ENCODE measurements around the gene KLHDC10. TPM values are rescaled to one million over a fixed set of nuclear protein-coding genes. Genes with fewer than 3 reads are reported as not detected.

The KLHDC10 gene
- total RNA-seq, 1 donor from 2014 or later = 35.3 TPM

DNA sequence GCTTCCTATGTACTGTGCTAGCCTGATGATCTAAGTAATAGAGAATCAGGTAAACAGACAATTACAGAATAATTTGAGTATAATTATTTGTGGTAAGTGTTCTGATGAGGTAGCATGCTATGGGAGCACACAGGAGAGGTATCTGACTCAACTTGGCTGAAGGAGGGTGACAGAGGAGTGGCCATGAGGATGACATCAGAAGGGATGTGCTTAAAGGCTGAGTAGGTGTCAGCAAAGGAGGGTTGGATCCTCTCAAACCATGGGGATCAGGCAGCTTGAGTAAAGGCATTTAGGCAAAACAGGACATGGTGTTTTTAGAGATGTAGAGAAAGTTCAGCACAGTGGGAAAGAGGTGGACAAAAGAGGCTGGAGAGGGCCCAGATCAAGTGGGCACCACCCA is 29.0 kb downstream of the KLHDC10 start:
- Mint-ChIP-seq H3K9me3 (ENCODE audit: unreplicated experiment) (no peaks in the 10 kb centered on the region), H3K27ac (ENCODE audit: unreplicated experiment) (no peak overlapping the region), H3K36me3 (ENCODE audit: unreplicated experiment) (peaks cover 12% of the 10 kb centered on the region), H3K4me1 (ENCODE audit: unreplicated experiment) (no peaks in the 10 kb centered on the region), H3K27me3 (ENCODE audit: unreplicated experiment) (no peaks in the 10 kb centered on the region), H3K4me3 (ENCODE audit: unreplicated experiment) (no peak overlapping the region)
- DNase-seq (ENCODE audit: extremely low spot score, unreplicated experiment) = no peak
- TF ChIP-seq, protein P1, sequence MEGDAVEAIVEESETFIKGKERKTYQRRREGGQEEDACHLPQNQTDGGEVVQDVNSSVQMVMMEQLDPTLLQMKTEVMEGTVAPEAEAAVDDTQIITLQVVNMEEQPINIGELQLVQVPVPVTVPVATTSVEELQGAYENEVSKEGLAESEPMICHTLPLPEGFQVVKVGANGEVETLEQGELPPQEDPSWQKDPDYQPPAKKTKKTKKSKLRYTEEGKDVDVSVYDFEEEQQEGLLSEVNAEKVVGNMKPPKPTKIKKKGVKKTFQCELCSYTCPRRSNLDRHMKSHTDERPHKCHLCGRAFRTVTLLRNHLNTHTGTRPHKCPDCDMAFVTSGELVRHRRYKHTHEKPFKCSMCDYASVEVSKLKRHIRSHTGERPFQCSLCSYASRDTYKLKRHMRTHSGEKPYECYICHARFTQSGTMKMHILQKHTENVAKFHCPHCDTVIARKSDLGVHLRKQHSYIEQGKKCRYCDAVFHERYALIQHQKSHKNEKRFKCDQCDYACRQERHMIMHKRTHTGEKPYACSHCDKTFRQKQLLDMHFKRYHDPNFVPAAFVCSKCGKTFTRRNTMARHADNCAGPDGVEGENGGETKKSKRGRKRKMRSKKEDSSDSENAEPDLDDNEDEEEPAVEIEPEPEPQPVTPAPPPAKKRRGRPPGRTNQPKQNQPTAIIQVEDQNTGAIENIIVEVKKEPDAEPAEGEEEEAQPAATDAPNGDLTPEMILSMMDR (IDR thresholded peaks at IDR 0.05) = no peak

DNA sequence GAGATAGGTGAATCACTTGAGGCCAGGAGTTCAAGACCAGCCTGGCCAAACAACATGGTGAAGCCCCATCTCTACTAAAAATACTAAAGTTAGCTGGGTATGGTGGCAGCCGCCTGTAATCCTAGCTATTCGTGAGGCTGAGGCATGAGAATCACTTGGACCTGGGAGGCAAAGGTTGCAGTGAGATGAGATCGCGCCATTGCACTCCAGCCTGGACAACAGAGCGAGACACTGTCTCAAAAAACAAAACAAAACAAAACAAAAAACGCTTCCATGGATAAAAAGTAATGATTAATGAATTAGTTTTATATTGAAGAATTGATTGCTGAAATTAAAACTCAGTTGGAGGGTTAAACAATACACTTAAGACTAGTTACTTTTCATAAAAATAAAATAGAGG is 32.3 kb downstream of the KLHDC10 start:
- Mint-ChIP-seq H3K27ac (ENCODE audit: unreplicated experiment) (no peak overlapping the region), H3K27me3 (ENCODE audit: unreplicated experiment) (no peaks in the 10 kb centered on the region), H3K36me3 (ENCODE audit: unreplicated experiment) (peaks cover 12% of the 10 kb centered on the region), H3K4me1 (ENCODE audit: unreplicated experiment) (no peaks in the 10 kb centered on the region), H3K9me3 (ENCODE audit: unreplicated experiment) (no peaks in the 10 kb centered on the region), H3K4me3 (ENCODE audit: unreplicated experiment) (no peak overlapping the region)
- DNase-seq (ENCODE audit: extremely low spot score, unreplicated experiment) = no peak
- TF ChIP-seq, protein P1 (IDR thresholded peaks at IDR 0.05) = no peak

DNA sequence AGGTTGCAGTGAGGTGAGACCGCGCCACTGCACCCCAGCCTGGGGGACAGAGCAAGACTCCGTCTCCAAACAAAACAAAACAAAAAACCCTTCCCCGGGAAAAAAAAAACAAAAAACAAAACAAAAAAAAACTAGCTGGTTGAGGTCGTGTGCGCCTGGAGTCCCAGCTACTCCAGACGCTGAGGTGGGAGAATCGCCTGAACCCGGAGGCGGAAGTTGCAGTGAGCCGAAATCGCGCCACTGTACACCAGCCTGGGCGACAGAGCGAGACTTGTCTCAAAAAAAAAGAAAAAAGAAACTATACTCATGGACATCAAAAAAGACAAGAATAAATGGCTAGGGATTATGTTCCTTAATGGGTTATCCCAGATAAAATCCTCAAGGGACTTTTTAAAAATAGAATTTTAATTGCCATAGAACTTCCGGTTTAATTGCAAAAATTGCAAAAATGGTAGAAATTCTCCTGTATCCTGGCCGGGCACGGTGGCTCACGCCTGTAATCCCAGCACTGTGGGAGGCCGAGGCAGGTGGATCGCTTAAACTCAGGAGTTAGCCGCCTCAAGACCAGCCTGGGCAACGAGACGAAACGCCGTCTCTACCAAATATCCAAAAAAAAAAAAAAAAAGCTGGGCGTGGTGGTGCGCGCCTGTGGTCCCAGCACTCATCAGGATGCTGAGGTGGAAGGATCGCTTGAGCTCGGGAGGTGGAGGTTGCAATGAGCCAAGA is 37.8 kb downstream of the KLHDC10 start:
- no peaks in the 10 kb centered on the region for H3K27me3 Mint-ChIP-seq (ENCODE audit: unreplicated experiment)
- peaks cover 14% of the 10 kb centered on the region for H3K36me3 Mint-ChIP-seq (ENCODE audit: unreplicated experiment)

DNA sequence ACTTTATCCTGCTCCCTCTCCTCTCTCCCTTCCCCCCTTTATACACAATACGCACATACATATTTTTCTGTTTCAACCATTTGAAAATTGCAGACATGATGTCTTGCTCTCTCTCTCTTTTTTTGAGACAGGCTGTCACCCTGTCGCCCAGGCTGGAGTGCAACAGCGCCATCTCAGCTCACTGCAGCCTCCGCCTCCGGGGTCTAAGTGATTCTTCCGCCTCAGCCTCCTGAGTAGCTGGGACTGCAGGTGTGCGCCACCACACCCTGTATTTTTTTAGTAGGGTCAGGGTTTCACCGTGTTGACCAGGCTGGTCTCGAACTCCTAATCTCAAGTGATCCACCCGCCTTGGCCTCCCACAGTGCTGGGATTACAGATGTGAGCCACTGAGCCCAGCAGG is 38.5 kb downstream of the KLHDC10 start:
- Mint-ChIP-seq H3K36me3 (ENCODE audit: unreplicated experiment) (peaks cover 14% of the 10 kb centered on the region), H3K4me3 (ENCODE audit: unreplicated experiment) (no peak overlapping the region), H3K27ac (ENCODE audit: unreplicated experiment) (no peak overlapping the region), H3K4me1 (ENCODE audit: unreplicated experiment) (no peaks in the 10 kb centered on the region), H3K9me3 (ENCODE audit: unreplicated experiment) (peaks cover 6% of the 10 kb centered on the region), H3K27me3 (ENCODE audit: unreplicated experiment) (no peaks in the 10 kb centered on the region)
- no peak for DNase-seq (ENCODE audit: extremely low spot score, unreplicated experiment)
- TF ChIP-seq, protein P1 (IDR thresholded peaks at IDR 0.05) = no peak

More for the DNA sequence above, 37.8 kb downstream of the KLHDC10 start:
- Mint-ChIP-seq H3K4me3 (ENCODE audit: unreplicated experiment) (no peak overlapping the region), H3K4me1 (ENCODE audit: unreplicated experiment) (no peaks in the 10 kb centered on the region), H3K27ac (ENCODE audit: unreplicated experiment) (no peak overlapping the region), H3K9me3 (ENCODE audit: unreplicated experiment) (peaks cover 6% of the 10 kb centered on the region)
- TF ChIP-seq, protein P1 (IDR thresholded peaks at IDR 0.05) = no peak
- DNase-seq (ENCODE audit: extremely low spot score, unreplicated experiment) = no peak

DNA sequence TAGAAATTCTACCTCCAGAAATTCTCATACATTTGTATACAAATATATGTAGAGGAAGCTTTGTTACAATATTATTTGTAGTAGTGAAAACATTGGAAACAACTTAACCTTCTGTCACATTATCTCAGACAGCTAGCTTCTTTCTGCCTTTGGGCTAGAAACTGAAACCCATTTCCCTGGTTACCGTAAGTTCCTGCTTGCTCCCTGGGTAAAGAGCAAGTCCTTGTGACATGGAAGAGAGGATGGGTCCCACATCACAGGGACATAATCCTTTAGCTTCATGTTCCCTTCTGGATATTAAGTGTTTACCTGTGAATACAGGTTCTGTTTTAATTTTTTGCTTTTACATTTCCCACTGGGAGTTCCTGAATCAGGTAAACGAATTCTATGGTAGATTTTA is 41.8 kb downstream of the KLHDC10 start:
- Mint-ChIP-seq H3K4me3 (ENCODE audit: unreplicated experiment) (no peak overlapping the region), H3K27me3 (ENCODE audit: unreplicated experiment) (no peaks in the 10 kb centered on the region), H3K36me3 (ENCODE audit: unreplicated experiment) (peaks cover 16% of the 10 kb centered on the region), H3K27ac (ENCODE audit: unreplicated experiment) (no peak overlapping the region), H3K9me3 (ENCODE audit: unreplicated experiment) (peaks cover 6% of the 10 kb centered on the region), H3K4me1 (ENCODE audit: unreplicated experiment) (no peaks in the 10 kb centered on the region)
- DNase-seq (ENCODE audit: extremely low spot score, unreplicated experiment) = no peak
- TF ChIP-seq, protein P1 (IDR thresholded peaks at IDR 0.05) = no peak
